GM18909 (cell line): ENCODE data around the gene LIAS.
"Not testable (repeated sequence)": the region's sequence is repeated elsewhere in the genome, so short reads cannot be mapped to it uniquely, and the experiment has no call there.

Source experiments
- ATAC-seq: cut with Tn5 transposase; IDR thresholded peaks from one replicate; pipeline ENCODE4 v1.9.1; 2021; ENCODE audit warnings: mild to moderate bottlenecking; ENCODE audit not compliant: unreplicated experiment, poor library complexity

The LIAS gene

GRCh38 chr4:39495446-39496213 lies 36.8 kb downstream of the LIAS start:
- no peak for ATAC-seq

DNA sequence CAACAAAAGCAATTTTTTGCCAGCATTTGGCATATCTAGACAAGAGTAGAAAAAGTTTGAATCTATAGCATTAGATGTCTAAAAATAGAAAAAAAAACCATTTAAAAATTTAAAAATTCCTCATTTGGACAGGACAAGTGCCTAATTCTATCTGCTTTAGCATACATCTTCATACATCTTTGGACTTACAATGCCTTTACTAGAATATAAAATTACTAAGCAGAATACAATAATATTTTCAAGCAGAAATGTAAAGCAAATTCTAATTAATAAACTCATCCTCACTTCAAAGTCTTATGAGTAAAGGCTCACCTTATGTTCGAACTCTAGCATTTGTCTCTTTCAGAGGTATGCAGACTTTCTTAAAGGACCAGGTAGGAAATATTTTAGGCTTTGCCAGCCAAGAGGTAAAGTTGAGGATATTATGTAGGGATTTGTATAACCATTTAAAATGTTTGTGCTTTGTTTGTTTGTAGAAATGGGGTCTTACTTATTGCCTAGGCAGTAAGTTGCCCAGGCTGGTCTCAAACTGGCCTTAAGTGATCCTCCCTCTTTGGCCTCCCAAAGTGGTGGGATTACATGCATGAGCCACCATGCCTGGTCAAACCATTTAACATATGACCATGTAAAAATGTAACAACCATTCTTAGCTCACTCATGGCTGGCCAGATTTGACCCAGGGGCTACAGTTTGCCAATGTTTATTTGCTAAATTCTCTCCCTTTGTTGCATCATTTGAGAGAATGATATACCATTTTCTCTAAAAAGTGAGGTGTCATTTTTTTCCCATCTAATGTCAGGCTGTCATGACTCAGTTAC lies 39.3 kb downstream of the LIAS start:
- no peak for ATAC-seq

- ATAC-seq, result no peak
Observed at GRCh38 chr4:39498727-39499020, 39.8 kb downstream of the LIAS start.

GRCh38 chr4:39502019-39502663 lies 43.3 kb downstream of the LIAS start:
- ATAC-seq, result no peak

DNA sequence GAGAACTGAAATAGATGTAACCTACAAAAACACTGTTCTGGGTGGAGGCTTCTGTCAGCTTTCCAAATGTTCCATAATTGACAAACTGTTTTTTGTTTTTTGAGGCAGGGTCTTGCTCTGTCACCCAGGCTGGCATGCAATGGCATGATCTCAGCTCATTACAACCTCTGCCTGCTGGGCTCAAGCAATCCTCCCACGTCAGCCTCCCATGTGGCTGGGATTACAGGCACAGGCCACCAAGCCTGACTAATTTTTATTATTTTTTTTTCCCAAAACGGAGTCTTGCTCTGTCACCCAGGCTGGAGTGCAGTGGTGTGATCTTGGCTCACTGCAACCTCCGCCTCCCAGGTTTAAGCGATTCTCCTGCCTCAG lies 43.8 kb downstream of the LIAS start:
- not testable (repeated sequence) for ATAC-seq

- no peak for ATAC-seq
Observed at GRCh38 chr4:39504538-39504937, 45.7 kb downstream of the LIAS start.

DNA sequence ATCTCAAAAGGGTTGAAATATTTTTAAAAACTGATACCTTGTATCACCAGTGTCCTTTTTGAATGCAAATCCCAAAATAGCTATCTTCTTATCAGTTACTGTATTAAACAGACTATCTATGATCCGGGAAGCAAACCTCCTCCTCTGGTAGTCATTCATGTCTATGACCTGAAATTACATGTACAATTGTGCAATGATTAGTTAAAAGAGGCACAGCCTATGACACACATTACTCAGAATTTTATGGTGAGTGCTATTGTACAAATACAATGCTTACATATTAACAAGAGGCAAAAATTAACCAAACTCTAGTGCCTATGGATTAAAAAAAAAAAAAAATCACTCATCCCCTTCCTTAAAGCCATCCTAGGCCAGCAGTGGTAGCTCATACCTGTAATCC lies 46.7 kb downstream of the LIAS start:
- ATAC-seq, result no peak

GRCh38 chr4:39510348-39510929 lies 51.6 kb downstream of the LIAS start:
- no peak for ATAC-seq

- not testable (repeated sequence) for ATAC-seq
Observed at GRCh38 chr4:39514266-39514665, 55.4 kb downstream of the LIAS start.

GRCh38 chr4:39514888-39515401 lies 56.1 kb downstream of the LIAS start:
- no peak for ATAC-seq

DNA sequence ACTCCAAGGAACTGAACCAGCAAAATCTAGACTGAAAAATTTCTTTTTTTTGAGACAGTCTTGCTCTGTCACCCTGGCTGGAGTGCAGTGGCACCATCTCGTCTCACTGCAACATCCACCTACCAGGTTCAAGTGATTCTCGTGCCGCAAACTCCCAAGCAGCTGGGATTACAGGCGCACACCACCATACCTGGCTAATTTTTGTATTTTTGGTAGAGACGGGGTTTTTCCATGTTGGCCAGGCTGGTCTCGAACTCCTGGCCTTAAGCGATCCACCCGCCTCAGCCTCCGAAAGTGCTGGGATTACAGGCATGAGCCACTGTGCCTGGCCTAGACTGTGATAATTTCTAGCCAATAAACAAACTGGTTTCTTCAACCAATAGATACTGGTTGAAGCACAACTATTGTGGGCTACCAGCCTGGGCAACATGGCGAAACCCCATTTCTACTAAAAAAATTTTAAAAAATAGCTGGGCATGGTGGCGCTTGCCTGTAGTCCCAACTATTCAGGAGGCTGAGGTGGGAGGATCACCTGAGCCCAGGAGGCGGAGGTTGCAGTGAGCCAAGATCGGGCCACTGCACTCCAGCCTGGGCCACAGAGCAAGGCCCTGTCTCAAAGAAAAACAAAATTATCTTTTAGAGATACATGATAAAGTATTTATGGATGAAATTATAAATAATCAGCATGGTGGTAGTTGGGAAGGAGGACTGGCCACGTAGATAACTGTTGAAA lies 57.0 kb downstream of the LIAS start:
- not testable (repeated sequence) for ATAC-seq

DNA sequence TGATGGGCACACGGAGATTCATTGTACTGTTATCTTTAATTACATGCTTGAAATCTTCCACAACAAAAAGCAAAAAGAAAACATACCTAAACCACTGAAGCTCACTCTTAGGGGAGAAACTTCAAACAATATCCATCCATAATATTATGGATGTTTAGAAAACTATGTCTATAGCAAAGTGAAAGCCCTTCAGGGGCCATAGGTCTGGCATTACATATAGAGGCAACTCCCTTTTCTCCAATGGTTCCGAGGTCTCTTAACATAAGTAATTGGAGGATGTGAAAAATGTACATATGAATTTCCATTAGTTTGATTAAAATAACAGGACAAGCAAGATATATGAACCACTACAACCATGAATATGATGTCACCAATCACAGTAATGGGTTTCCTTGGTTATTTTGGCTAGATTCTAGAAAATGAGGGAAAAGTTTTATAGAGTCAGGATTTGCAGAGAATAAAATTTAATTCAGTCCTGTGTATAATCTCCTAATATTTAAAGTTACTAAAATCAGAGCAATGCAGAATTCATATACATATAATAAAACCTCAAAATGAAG lies 57.6 kb downstream of the LIAS start:
- no peak for ATAC-seq

- no peak for ATAC-seq
Observed at GRCh38 chr4:39518484-39518883, 59.6 kb downstream of the LIAS start.

DNA sequence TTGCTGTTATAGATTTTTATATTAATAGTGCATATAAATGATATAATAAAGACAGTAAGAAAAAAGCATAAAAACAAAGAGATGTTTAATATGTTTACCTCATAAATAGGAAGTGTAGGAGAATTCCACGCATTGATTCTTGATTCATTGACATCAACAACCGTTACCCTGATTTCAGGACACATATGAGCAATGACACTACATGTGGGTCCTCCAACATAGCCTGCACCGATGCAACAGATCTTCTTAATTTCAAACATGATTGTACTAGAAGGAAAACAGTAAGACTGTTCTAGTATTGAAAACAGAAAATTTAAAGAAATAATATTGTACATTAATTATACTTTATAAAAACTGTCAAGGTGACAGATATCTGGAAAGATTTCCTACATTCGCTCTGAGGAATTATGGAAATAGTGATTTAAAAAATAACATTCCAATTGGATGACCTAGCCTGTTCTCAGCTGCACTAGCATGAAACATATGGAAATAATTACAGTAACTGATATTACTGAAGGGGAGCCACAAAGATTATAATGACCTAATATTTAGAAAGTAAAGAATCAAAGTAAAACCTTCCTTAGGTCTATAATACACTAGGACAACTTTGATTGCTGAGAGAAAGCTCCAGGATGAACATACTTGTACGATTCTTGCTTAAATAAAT lies 62.5 kb downstream of the LIAS start:
- ATAC-seq, result no peak

- no peak for ATAC-seq
Observed at GRCh38 chr4:39522068-39522467, 63.2 kb downstream of the LIAS start.

- ATAC-seq, result no peak
Observed at GRCh38 chr4:39524161-39524957, 65.5 kb downstream of the LIAS start.

DNA sequence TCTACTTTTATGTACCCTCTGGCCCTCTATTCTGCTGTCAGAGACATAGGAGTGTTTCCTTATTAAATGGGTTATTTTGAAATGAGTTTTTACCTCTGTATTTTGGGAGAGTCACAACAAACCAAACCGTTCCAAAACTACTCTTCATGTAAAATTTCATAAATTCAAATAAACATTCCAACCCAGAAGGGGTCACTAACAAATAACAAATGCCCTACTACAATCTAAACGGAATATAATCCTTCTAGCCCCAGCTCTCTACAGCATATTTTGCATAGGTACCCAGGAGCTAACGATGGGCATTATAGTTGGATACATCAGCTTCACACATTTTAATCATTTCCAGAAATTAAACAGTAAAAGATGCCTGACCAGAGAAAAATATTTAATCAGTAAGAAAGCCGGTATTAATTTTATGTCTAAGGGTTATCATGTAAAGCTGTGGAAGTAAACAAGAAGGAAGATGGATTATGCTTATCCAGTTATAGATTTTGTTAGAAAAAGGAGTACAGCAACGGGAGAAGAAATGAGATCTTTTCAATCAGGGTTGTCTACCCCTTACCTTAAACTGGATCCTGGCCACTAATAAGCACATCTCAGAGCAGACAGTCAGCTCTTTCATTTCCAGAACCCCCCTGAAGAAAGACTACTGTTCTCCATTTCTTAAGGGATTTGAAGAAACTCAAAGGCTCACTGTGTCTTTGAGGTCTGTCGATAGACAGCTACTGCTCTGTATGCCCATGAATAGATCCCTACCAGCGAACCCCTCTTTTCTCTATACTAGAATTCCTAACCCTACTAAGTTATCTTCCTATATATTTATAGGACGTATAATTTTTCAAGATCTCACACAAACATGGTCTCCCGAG lies 67.2 kb downstream of the LIAS start:
- no peak for ATAC-seq
